Stimulated activated CD8-positive, alpha-beta memory T cell treated with anti-CD3 and anti-CD28 coated beads, Interleukin-2, amount 100 ng/mL, for 1 hour (primary cell): Measurements from ENCODE around the gene GRP.

Experiments used
- DNase-seq, 2 donors: peaks; one replicate each; pipeline ENCODE4 v3.0.0-alpha.2; 2020; ENCODE audit warnings: low read depth in 2 of 2

GRP gene

GRCh38 chr18:59219672-59220163 lies at the start of gene GRP:
TSS of gene GRP (plus strand) at chr18:59220158. CDS start at chr18:59220266, 108 bp downstream.
- DNase-seq, result no peak

GRCh38 chr18:59172664-59173249 lies 47.2 kb upstream of the GRP start:
- no peak for DNase-seq

- no peak for DNase-seq
These were observed 42.5 kb upstream of the GRP start for GRCh38 chr18:59177485-59177884.

- DNase-seq, result no peak
These were observed 39.7 kb upstream of the GRP start for GRCh38 chr18:59180150-59180845.

- DNase-seq, result no peak
These were observed 37.3 kb upstream of the GRP start for GRCh38 chr18:59182673-59183072.

GRCh38 chr18:59189008-59189407 lies 30.9 kb upstream of the GRP start:
- DNase-seq, result no peak

- DNase-seq, result no peak
These were observed 30.2 kb upstream of the GRP start for GRCh38 chr18:59189746-59190145.

GRCh38 chr18:59196161-59196725 lies 23.7 kb upstream of the GRP start:
- no peak for DNase-seq

GRCh38 chr18:59197636-59198035 lies 22.3 kb upstream of the GRP start:
- no peak for DNase-seq

- no peak for DNase-seq
These were observed 21.7 kb upstream of the GRP start for GRCh38 chr18:59198215-59198614.

GRCh38 chr18:59200787-59201186 lies 19.2 kb upstream of the GRP start:
- DNase-seq, result no peak

- no peak for DNase-seq
These were observed 17.6 kb upstream of the GRP start for GRCh38 chr18:59202258-59202820.

- no peak for DNase-seq
These were observed 12.5 kb upstream of the GRP start for GRCh38 chr18:59207506-59207905.

- DNase-seq, result no peak
These were observed 11.3 kb upstream of the GRP start for GRCh38 chr18:59208602-59209125.

- DNase-seq, result no peak
These were observed 9.7 kb upstream of the GRP start for GRCh38 chr18:59210299-59210698.

GRCh38 chr18:59211629-59212028 lies 8.3 kb upstream of the GRP start:
- no peak for DNase-seq

GRCh38 chr18:59218018-59218417 lies 1.9 kb upstream of the GRP start:
- no peak for DNase-seq

GRCh38 chr18:59220164-59220783 lies 316 bp downstream of the GRP start:
- DNase-seq, result no peak

- DNase-seq, result no peak
These were observed 1.1 kb downstream of the GRP start for GRCh38 chr18:59220784-59221765.

- no peak for DNase-seq
These were observed 2.4 kb downstream of the GRP start for GRCh38 chr18:59222341-59222740.

- no peak for DNase-seq
These were observed 8.4 kb downstream of the GRP start for GRCh38 chr18:59228351-59228750.
